Ishikawa (cell line): Measurements from ENCODE around the gene CFAP61.
A peak's percentile ranks its signal among the peaks of the same experiment; 100 is the strongest.

ENCODE experiments used
- CEBPB ChIP-seq: IDR thresholded peaks from 2 replicates; pipeline ENCODE4 v1.6.1; 2012
- CREB1 ChIP-seq: IDR thresholded peaks from 2 replicates; pipeline ENCODE4 v1.6.1; 2012; ENCODE audit warnings: low read depth
- EGR1 ChIP-seq: IDR thresholded peaks from 2 replicates; pipeline ENCODE4 v1.6.1; 2012
- EP300 ChIP-seq: IDR thresholded peaks from 2 replicates; pipeline ENCODE4 v1.6.1; 2012; ENCODE audit warnings: borderline replicate concordance
- FOXM1 ChIP-seq: IDR thresholded peaks from 2 replicates; pipeline ENCODE4 v1.6.1; 2012; ENCODE audit warnings: low read depth, borderline replicate concordance
- NFIC ChIP-seq: IDR thresholded peaks from 2 replicates; pipeline ENCODE4 v1.6.1; 2012
- RAD21 ChIP-seq: IDR thresholded peaks from 2 replicates; pipeline ENCODE4 v1.6.1; 2012; ENCODE audit warnings: low read depth
- TAF1 ChIP-seq: IDR thresholded peaks from 2 replicates; pipeline ENCODE4 v1.6.1; 2012; ENCODE audit warnings: low read depth, mild to moderate bottlenecking
- TCF12 ChIP-seq: IDR thresholded peaks from 2 replicates; pipeline ENCODE4 v1.6.1; 2012; ENCODE audit warnings: low read depth
- TEAD4 ChIP-seq: IDR thresholded peaks from 2 replicates; pipeline ENCODE4 v1.6.1; 2012
- YY1 ChIP-seq: IDR thresholded peaks from 2 replicates; pipeline ENCODE4 v1.6.1; 2012; ENCODE audit warnings: low read depth
- ZBTB7A ChIP-seq: IDR thresholded peaks from 2 replicates; pipeline ENCODE4 v1.6.1; 2012; ENCODE audit warnings: low read depth
- TF ChIP-seq, protein P1 (sequence below): IDR thresholded peaks from 2 replicates; pipeline ENCODE4 v1.6.1; 2012
- TF ChIP-seq, protein P2 (sequence below): IDR thresholded peaks from 2 replicates; pipeline ENCODE4 v1.6.1; 2012
- TF ChIP-seq, protein P3 (sequence below): IDR thresholded peaks from 2 replicates; pipeline ENCODE4 v1.6.1; 2012; ENCODE audit warnings: low read depth, mild to moderate bottlenecking

CFAP61 gene, protein sequence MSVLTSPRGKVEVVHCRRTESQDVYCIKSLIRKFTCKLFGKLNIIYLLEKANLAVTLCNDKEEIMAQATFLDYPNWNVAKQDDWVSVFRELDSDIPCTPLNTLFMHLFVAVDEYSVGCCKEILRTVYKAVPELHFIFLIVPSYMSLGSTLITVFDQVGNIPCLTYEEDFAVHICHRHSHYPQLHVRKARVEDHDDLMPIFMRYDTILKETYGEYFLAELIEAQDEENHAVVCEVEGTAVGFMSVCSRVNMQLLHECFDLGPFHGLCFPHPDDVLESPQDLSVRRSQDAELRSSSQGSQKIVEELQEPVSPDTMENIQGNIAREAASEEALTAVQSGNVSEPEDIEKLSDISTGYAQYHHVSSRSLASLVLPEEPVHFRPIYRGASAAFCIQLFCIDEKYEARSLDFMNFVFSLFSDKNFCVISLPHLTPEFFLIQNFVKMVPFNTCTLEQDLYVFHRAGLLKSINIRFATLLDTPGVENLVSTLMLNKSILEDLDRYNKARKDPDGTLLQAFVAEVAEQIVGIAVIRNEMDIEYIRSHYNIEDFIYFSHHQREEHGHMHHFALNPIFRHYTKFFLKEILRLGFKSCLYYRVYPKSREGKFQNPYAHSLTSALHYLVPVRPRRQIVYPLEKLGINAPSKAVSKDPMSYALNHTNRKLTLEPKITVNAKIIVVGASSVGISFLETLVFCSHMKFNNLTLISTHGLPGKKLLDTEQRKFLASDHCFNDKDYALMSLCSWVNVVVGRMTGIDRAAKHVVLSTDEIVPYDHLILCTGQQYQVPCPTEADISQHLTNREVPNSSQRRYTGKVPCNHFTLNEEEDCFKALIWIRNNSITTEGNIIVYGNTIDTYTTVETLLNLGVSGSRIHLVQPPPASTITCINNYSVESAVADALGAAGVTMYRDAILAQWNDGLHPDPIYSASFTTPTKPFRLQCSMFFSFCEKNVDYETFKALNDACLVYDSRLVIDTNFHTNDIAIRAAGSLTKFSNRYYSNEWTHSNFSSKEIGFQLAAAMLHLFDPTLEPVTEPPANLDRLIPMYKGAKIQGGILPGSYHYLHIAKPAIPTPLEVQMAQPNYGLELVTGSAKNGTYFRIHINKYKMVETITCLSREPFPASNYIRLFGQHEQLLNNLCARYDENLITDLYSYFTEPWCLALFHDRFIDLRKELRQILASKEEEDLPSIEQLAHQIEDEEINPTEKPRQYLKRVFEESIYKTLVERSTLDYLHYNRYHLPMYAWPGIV

DNA sequence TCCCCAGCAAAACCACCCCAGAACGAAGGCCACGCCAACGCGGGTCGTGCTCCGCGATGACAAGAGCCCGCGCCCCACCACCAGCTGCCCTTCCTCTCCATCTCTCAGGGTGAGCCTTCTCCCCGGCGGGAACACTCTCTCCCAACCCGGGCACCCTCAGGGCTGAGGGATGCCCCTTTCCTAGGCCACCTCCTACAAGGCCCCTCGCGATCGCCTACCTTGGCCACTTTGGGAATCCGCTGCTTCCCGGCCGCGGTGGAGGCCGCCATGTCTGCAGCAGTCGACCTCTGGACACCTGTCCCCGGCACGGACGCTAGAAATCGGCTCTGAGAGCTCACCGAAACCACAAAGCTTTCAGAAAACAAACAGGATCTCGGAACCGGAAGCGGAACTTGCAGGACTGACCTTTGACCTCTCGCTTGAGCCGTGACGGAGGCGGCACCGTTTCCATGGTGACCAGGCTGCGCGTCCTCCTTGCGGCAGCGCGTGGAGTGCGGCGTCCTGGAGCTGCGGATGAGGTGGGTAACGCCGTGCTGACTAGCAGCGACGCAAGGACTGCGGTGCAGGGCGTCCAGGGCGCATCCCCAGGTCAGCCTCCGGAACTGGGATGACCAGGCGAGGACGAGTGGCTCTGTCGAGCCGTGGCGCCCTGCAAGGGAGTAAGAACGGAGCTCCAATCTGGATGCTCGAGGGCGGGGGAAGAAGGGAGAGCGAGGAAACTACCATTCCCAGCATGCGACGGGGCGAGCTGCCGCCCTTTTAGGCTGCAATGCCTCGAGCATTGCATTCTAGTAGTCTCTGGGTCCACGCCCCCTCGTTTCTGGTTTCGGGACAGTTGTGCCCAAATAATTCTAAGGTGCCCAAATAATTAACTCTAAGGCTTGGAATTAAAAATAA lies at the start of gene CFAP61, which contains the start of gene CRNKL1:
Gene CFAP61, plus strand, starts transcription at position 459 of the 897 bp plus-strand sequence. CDS start 4,122 bp downstream, outside the sequence.
Gene CRNKL1, minus strand, starts transcription at position 393 of the 897 bp plus-strand sequence. Its CDS starts 124 bp downstream, at position 269.
- TF ChIP-seq YY1, result peak; percentile 71
- no peak for TF ChIP-seq FOXM1
- peak; percentile 25; the same call in 1 of the 2 replicates for TF ChIP-seq EGR1
- 0 out of 2 replicates have a peak, but pooled peaks have one; percentile 45 for TF ChIP-seq CREB1
- TF ChIP-seq, protein P1, sequence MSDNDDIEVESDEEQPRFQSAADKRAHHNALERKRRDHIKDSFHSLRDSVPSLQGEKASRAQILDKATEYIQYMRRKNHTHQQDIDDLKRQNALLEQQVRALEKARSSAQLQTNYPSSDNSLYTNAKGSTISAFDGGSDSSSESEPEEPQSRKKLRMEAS, result peak; percentile 89
- 0 out of 2 replicates have a peak, but pooled peaks have one; percentile 10 for TF ChIP-seq TCF12

DNA sequence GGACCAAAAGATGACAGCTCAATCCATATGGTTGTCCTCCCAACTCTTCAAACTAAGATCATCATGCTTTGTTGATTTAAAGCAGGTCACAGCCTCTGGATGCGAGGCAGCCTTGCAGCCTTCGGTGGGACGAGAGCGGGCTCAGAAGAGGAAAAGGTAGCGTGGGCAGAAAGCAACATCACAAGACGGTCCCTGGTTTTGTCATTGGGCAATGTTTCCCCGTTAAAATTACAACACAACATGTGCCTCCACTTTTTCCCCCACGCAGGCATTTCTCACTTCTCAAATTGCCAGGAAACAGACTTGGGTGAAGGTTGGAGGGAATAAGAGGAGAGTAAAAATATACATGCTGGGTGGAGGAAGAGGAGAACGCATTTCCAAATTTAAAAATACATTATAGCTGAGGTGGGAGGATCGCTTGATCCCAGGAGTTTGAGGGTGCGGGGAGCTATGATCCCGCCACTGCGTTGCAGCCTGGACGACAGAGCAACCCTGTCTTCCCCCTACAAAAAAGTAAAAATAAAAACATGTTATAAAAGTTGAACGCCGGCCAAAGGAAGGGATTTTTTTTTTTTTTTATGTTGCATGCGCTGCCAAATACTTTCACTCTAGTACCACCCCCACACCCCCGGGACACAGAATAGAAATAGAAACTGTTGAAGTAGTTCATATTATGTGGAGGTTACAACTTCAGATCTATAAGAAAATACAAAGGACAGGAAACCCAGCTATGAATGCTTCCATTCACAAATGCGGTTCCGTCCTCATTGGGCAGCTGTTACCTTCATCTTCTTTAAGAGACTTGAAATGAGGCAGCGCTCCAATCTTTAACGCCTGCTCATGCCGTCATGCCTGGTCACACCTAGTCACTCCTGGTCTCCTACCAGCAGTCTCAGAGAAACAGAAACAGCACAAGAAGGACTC lies 49.0 kb upstream of the CFAP61 start:
- no peak for TF ChIP-seq EGR1
- TF ChIP-seq TEAD4, result no peak
- TF ChIP-seq CEBPB, result no peak
- TF ChIP-seq, protein P2, sequence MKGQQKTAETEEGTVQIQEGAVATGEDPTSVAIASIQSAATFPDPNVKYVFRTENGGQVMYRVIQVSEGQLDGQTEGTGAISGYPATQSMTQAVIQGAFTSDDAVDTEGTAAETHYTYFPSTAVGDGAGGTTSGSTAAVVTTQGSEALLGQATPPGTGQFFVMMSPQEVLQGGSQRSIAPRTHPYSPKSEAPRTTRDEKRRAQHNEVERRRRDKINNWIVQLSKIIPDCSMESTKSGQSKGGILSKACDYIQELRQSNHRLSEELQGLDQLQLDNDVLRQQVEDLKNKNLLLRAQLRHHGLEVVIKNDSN, result no peak
- TF ChIP-seq, protein P3, sequence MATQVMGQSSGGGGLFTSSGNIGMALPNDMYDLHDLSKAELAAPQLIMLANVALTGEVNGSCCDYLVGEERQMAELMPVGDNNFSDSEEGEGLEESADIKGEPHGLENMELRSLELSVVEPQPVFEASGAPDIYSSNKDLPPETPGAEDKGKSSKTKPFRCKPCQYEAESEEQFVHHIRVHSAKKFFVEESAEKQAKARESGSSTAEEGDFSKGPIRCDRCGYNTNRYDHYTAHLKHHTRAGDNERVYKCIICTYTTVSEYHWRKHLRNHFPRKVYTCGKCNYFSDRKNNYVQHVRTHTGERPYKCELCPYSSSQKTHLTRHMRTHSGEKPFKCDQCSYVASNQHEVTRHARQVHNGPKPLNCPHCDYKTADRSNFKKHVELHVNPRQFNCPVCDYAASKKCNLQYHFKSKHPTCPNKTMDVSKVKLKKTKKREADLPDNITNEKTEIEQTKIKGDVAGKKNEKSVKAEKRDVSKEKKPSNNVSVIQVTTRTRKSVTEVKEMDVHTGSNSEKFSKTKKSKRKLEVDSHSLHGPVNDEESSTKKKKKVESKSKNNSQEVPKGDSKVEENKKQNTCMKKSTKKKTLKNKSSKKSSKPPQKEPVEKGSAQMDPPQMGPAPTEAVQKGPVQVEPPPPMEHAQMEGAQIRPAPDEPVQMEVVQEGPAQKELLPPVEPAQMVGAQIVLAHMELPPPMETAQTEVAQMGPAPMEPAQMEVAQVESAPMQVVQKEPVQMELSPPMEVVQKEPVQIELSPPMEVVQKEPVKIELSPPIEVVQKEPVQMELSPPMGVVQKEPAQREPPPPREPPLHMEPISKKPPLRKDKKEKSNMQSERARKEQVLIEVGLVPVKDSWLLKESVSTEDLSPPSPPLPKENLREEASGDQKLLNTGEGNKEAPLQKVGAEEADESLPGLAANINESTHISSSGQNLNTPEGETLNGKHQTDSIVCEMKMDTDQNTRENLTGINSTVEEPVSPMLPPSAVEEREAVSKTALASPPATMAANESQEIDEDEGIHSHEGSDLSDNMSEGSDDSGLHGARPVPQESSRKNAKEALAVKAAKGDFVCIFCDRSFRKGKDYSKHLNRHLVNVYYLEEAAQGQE, result no peak
- no peak for TF ChIP-seq YY1
- TF ChIP-seq EP300, result no peak
- no peak for TF ChIP-seq ZBTB7A
- TF ChIP-seq TCF12, result no peak
- no peak for TF ChIP-seq CREB1
- TF ChIP-seq TAF1, result no peak
- TF ChIP-seq, protein P1, result no peak
- TF ChIP-seq NFIC, result no peak
- no peak for TF ChIP-seq FOXM1
- TF ChIP-seq RAD21, result no peak

GRCh38 chr20:20005342-20005741 lies 47.0 kb upstream of the CFAP61 start:
- no peak for TF ChIP-seq EGR1
- no peak for TF ChIP-seq CEBPB
- no peak for TF ChIP-seq TCF12
- TF ChIP-seq TEAD4, result no peak
- TF ChIP-seq, protein P3, result no peak
- TF ChIP-seq, protein P2, result no peak
- no peak for TF ChIP-seq TAF1
- no peak for TF ChIP-seq NFIC

GRCh38 chr20:20009784-20010253 lies 42.5 kb upstream of the CFAP61 start:
- TF ChIP-seq NFIC, result no peak
- no peak for TF ChIP-seq ZBTB7A
- no peak for TF ChIP-seq YY1
- no peak for TF ChIP-seq CEBPB
- TF ChIP-seq, protein P1, result no peak
- TF ChIP-seq, protein P2, result no peak
- no peak for TF ChIP-seq TAF1
- no peak for TF ChIP-seq CREB1
- no peak for TF ChIP-seq FOXM1
- no peak for TF ChIP-seq RAD21
- no peak for TF ChIP-seq EGR1
- TF ChIP-seq TCF12, result no peak
- TF ChIP-seq TEAD4, result no peak
- TF ChIP-seq, protein P3, result no peak
- TF ChIP-seq EP300, result no peak
